ENCODE results near the gene LTBP1. TPM values are rescaled to one million over a fixed set of nuclear protein-coding genes. Genes with fewer than 3 reads are reported as not detected.

LTBP1 gene
- total and polyA plus RNA-seq, 2 experiments from 2014 or later = 15.7 to 49.8 TPM

DNA sequence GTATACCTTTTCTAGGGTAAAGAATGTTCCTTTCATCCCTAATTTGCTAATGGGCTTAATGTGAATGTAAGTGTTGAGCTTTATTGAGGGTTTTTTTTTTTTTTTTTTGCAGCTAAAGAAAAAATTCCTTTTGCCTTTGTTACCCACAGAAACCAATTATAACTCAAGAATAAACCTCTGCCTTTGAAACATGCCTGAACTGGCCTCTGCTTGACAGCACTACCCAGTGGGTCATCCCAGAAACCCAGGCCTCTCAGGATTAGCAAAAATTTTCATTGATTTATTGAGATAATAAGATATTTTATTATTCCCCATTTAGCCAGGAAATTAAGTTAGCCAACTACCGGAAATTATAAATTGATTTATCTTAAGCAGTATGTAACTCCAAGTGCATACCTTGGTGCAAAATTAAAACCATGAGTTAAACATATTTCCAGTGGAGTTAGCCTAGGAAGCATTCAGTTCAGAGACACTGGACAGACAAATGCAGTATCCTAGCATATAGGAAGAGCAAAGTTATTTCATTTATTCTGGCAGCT lies 462.7 kb downstream of the LTBP1 start:
- H3K27me3 ChIP-seq (ENCODE audit: insufficient read depth) = no peaks in the 10 kb centered on the region
- no peak for ATAC-seq
- no peak overlapping the region for H3K4me3 ChIP-seq
- H3K4me2 ChIP-seq = no peak overlapping the region
- H2AFZ ChIP-seq = no peak overlapping the region
- Mint-ChIP-seq H3K4me3 (no peak overlapping the region), H3K36me3 (ENCODE audit: low read depth) (peaks cover 13% of the 10 kb centered on the region; the same call in 2 of the 3 replicates), H3K4me1 (peaks cover 5% of the 10 kb centered on the region), H3K9me3 (peaks cover 13% of the 10 kb centered on the region), H3K27ac (no peak overlapping the region), H3K27me3 (ENCODE audit: insufficient read depth, low read depth, poor library complexity) (peaks cover 9% of the 10 kb centered on the region)
- no peaks in the 10 kb centered on the region for H3K4me1 ChIP-seq (ENCODE audit: insufficient read depth)
- H3K9me2 ChIP-seq (ENCODE audit: insufficient read depth) = no peaks in the 10 kb centered on the region
- 0 out of 2 replicates have a peak, but pooled peaks cover 7% of the 10 kb centered on the region for H3K36me3 ChIP-seq (ENCODE audit: insufficient read depth)
- H3K27ac ChIP-seq (ENCODE audit: low read depth) = no peak overlapping the region
- TF ChIP-seq POLR2AphosphoS5 (IDR thresholded peaks at IDR 0.05; ENCODE audit: low read depth) (no peak), CREB1 (CRISPR knock-in tag; IDR thresholded peaks at IDR 0.05; ENCODE audit: low read depth) (no peak), ZNF331 (CRISPR knock-in tag; IDR thresholded peaks at IDR 0.05; ENCODE audit: low read depth) (no peak), EZH2phosphoT487 (IDR thresholded peaks at IDR 0.05; ENCODE audit: unreplicated experiment) (no peak), JUNB (IDR thresholded peaks at IDR 0.05; ENCODE audit: unreplicated experiment) (no peak), NANOG (IDR thresholded peaks at IDR 0.05; ENCODE audit: borderline replicate concordance) (no peak), ZNF114 (CRISPR knock-in tag; IDR thresholded peaks at IDR 0.05) (no peak), STAT1 (IDR thresholded peaks at IDR 0.05; ENCODE audit: unreplicated experiment) (no peak), EZH2 (IDR thresholded peaks at IDR 0.05; ENCODE audit: low read depth, unreplicated experiment) (no peak)
- TF ChIP-seq, protein P1, sequence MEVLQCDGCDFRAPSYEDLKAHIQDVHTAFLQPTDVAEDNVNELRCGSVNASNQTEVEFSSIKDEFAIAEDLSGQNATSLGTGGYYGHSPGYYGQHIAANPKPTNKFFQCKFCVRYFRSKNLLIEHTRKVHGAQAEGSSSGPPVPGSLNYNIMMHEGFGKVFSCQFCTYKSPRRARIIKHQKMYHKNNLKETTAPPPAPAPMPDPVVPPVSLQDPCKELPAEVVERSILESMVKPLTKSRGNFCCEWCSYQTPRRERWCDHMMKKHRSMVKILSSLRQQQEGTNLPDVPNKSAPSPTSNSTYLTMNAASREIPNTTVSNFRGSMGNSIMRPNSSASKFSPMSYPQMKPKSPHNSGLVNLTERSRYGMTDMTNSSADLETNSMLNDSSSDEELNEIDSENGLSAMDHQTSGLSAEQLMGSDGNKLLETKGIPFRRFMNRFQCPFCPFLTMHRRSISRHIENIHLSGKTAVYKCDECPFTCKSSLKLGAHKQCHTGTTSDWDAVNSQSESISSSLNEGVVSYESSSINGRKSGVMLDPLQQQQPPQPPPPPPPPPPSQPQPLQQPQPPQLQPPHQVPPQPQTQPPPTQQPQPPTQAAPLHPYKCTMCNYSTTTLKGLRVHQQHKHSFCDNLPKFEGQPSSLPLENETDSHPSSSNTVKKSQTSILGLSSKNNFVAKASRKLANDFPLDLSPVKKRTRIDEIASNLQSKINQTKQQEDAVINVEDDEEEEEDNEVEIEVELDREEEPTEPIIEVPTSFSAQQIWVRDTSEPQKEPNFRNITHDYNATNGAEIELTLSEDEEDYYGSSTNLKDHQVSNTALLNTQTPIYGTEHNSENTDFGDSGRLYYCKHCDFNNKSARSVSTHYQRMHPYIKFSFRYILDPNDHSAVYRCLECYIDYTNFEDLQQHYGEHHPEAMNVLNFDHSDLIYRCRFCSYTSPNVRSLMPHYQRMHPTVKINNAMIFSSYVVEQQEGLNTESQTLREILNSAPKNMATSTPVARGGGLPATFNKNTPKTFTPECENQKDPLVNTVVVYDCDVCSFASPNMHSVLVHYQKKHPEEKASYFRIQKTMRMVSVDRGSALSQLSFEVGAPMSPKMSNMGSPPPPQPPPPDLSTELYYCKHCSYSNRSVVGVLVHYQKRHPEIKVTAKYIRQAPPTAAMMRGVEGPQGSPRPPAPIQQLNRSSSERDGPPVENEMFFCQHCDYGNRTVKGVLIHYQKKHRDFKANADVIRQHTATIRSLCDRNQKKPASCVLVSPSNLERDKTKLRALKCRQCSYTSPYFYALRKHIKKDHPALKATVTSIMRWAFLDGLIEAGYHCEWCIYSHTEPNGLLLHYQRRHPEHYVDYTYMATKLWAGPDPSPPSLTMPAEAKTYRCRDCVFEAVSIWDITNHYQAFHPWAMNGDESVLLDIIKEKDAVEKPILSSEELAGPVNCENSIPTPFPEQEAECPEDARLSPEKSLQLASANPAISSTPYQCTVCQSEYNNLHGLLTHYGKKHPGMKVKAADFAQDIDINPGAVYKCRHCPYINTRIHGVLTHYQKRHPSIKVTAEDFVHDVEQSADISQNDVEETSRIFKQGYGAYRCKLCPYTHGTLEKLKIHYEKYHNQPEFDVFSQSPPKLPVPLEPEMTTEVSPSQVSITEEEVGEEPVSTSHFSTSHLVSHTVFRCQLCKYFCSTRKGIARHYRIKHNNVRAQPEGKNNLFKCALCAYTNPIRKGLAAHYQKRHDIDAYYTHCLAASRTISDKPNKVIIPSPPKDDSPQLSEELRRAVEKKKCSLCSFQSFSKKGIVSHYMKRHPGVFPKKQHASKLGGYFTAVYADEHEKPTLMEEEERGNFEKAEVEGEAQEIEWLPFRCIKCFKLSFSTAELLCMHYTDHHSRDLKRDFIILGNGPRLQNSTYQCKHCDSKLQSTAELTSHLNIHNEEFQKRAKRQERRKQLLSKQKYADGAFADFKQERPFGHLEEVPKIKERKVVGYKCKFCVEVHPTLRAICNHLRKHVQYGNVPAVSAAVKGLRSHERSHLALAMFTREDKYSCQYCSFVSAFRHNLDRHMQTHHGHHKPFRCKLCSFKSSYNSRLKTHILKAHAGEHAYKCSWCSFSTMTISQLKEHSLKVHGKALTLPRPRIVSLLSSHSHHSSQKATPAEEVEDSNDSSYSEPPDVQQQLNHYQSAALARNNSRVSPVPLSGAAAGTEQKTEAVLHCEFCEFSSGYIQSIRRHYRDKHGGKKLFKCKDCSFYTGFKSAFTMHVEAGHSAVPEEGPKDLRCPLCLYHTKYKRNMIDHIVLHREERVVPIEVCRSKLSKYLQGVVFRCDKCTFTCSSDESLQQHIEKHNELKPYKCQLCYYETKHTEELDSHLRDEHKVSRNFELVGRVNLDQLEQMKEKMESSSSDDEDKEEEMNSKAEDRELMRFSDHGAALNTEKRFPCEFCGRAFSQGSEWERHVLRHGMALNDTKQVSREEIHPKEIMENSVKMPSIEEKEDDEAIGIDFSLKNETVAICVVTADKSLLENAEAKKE (CRISPR knock-in tag; IDR thresholded peaks at IDR 0.05) = no peak
- TF ChIP-seq, protein P2, sequence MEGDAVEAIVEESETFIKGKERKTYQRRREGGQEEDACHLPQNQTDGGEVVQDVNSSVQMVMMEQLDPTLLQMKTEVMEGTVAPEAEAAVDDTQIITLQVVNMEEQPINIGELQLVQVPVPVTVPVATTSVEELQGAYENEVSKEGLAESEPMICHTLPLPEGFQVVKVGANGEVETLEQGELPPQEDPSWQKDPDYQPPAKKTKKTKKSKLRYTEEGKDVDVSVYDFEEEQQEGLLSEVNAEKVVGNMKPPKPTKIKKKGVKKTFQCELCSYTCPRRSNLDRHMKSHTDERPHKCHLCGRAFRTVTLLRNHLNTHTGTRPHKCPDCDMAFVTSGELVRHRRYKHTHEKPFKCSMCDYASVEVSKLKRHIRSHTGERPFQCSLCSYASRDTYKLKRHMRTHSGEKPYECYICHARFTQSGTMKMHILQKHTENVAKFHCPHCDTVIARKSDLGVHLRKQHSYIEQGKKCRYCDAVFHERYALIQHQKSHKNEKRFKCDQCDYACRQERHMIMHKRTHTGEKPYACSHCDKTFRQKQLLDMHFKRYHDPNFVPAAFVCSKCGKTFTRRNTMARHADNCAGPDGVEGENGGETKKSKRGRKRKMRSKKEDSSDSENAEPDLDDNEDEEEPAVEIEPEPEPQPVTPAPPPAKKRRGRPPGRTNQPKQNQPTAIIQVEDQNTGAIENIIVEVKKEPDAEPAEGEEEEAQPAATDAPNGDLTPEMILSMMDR (conservative IDR thresholded peaks at IDR 0.05; ENCODE audit: low read depth in 2 of 2) = no peak
- TF ChIP-seq, protein P3, sequence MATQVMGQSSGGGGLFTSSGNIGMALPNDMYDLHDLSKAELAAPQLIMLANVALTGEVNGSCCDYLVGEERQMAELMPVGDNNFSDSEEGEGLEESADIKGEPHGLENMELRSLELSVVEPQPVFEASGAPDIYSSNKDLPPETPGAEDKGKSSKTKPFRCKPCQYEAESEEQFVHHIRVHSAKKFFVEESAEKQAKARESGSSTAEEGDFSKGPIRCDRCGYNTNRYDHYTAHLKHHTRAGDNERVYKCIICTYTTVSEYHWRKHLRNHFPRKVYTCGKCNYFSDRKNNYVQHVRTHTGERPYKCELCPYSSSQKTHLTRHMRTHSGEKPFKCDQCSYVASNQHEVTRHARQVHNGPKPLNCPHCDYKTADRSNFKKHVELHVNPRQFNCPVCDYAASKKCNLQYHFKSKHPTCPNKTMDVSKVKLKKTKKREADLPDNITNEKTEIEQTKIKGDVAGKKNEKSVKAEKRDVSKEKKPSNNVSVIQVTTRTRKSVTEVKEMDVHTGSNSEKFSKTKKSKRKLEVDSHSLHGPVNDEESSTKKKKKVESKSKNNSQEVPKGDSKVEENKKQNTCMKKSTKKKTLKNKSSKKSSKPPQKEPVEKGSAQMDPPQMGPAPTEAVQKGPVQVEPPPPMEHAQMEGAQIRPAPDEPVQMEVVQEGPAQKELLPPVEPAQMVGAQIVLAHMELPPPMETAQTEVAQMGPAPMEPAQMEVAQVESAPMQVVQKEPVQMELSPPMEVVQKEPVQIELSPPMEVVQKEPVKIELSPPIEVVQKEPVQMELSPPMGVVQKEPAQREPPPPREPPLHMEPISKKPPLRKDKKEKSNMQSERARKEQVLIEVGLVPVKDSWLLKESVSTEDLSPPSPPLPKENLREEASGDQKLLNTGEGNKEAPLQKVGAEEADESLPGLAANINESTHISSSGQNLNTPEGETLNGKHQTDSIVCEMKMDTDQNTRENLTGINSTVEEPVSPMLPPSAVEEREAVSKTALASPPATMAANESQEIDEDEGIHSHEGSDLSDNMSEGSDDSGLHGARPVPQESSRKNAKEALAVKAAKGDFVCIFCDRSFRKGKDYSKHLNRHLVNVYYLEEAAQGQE (IDR thresholded peaks at IDR 0.05; ENCODE audit: unreplicated experiment) = no peak
- TF ChIP-seq, protein P4, sequence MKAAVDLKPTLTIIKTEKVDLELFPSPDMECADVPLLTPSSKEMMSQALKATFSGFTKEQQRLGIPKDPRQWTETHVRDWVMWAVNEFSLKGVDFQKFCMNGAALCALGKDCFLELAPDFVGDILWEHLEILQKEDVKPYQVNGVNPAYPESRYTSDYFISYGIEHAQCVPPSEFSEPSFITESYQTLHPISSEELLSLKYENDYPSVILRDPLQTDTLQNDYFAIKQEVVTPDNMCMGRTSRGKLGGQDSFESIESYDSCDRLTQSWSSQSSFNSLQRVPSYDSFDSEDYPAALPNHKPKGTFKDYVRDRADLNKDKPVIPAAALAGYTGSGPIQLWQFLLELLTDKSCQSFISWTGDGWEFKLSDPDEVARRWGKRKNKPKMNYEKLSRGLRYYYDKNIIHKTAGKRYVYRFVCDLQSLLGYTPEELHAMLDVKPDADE (IDR thresholded peaks at IDR 0.05) = no peak
- H3F3A ChIP-seq (replicated peaks; ENCODE audit: low read depth) = no peaks in the 10 kb centered on the region
- DNase-seq (ENCODE audit: low spot score) = no peak
- no peaks in the 10 kb centered on the region for H4K20me1 ChIP-seq (replicated peaks; ENCODE audit: insufficient read depth)
- no peaks in the 10 kb centered on the region for H3K79me2 ChIP-seq (replicated peaks; ENCODE audit: insufficient read depth)

All from GM23338 (cell line).